GM18861 (cell line): ENCODE results near the gene YTHDC2.

Experiments
- ATAC-seq: cut with Tn5 transposase; IDR thresholded peaks from one replicate; pipeline ENCODE4 v1.9.1; 2021; ENCODE audit not compliant: unreplicated experiment

YTHDC2 gene

GRCh38 chr5:113519412-113519811, 5.9 kb downstream of the YTHDC2 start:
- ATAC-seq = no peak

GRCh38 chr5:113520429-113520828, 6.9 kb downstream of the YTHDC2 start:
- ATAC-seq = peak; percentile 55

- ATAC-seq = no peak
These were observed 7.4 kb downstream of the YTHDC2 start for GRCh38 chr5:113520899-113521298.

- ATAC-seq = no peak
These were observed 9.7 kb downstream of the YTHDC2 start for GRCh38 chr5:113523168-113523567.

- ATAC-seq = peak; percentile 62
These were observed 11.4 kb downstream of the YTHDC2 start for GRCh38 chr5:113524927-113525326.

- no peak for ATAC-seq
These were observed 12.9 kb downstream of the YTHDC2 start for GRCh38 chr5:113526421-113526820.

GRCh38 chr5:113527746-113528145, 14.3 kb downstream of the YTHDC2 start:
- ATAC-seq = no peak

GRCh38 chr5:113531481-113532159, 18.1 kb downstream of the YTHDC2 start:
- no peak for ATAC-seq

GRCh38 chr5:113538313-113538712, 24.8 kb downstream of the YTHDC2 start:
- ATAC-seq = no peak

GRCh38 chr5:113546703-113547183, 33.2 kb downstream of the YTHDC2 start:
- no peak for ATAC-seq

- peak; percentile 96 for ATAC-seq
These were observed 34.9 kb downstream of the YTHDC2 start for GRCh38 chr5:113548396-113548795.

- ATAC-seq = no peak
These were observed 38.6 kb downstream of the YTHDC2 start for GRCh38 chr5:113552137-113552536.

- ATAC-seq = no peak
These were observed 39.1 kb downstream of the YTHDC2 start for GRCh38 chr5:113552620-113553019.

- no peak for ATAC-seq
These were observed 49.4 kb downstream of the YTHDC2 start for GRCh38 chr5:113562828-113563400.

GRCh38 chr5:113569396-113569795, 55.9 kb downstream of the YTHDC2 start:
- no peak for ATAC-seq

GRCh38 chr5:113572716-113573115, 59.2 kb downstream of the YTHDC2 start:
- no peak for ATAC-seq

GRCh38 chr5:113574417-113574816, 60.9 kb downstream of the YTHDC2 start:
- no peak for ATAC-seq

- no peak for ATAC-seq
These were observed 61.6 kb downstream of the YTHDC2 start for GRCh38 chr5:113575074-113575473.

GRCh38 chr5:113578091-113578490, 64.6 kb downstream of the YTHDC2 start:
- ATAC-seq = no peak

- ATAC-seq = no peak
These were observed 67.9 kb downstream of the YTHDC2 start for GRCh38 chr5:113581388-113581787.

GRCh38 chr5:113598150-113598549, 84.7 kb downstream of the YTHDC2 start:
- no peak for ATAC-seq

GRCh38 chr5:113598926-113599325, 85.4 kb downstream of the YTHDC2 start:
- no peak for ATAC-seq
